GM23248 (cell line): ENCODE results near the gene URB2. TPM values are rescaled to one million over a fixed set of nuclear protein-coding genes. Genes with fewer than 3 reads are reported as not detected.

ENCODE experiments used
- DNase-seq: peaks from one replicate; pipeline ENCODE4 v3.0.0-alpha.2; 2015
- H2AFZ ChIP-seq: fragments of 200-600 bp; sonication (generic); 2 replicates; pipeline ENCODE4 v1.6.1; 2016; ENCODE audit warnings: antibody characterized with exemption
- H3F3A ChIP-seq: fragments of 200-600 bp; sonication (generic); 2 replicates; pipeline ENCODE4 v1.6.1; 2016; ENCODE audit warnings: mild to moderate bottlenecking, antibody characterized with exemption, mixed run types; ENCODE audit not compliant: insufficient read depth
- H3K27ac ChIP-seq: fragments of 200-600 bp; sonication (generic); 2 replicates; pipeline ENCODE4 v1.5.1; 2016; ENCODE audit warnings: mild to moderate bottlenecking
- H3K27me3 ChIP-seq: fragments of 200-600 bp; sonication (generic); replicated peaks from 2 replicates; pipeline ENCODE4 v1.6.1; 2016; ENCODE audit warnings: mild to moderate bottlenecking; ENCODE audit not compliant: insufficient read depth
- H3K36me3 ChIP-seq: fragments of 200-600 bp; sonication (generic); 2 replicates; pipeline ENCODE4 v1.6.1; 2016; ENCODE audit warnings: low read depth, mild to moderate bottlenecking
- H3K4me1 ChIP-seq: fragments of 200-600 bp; sonication (generic); 2 replicates; pipeline ENCODE4 v1.6.1; 2016; ENCODE audit warnings: mild to moderate bottlenecking; ENCODE audit not compliant: insufficient read depth
- H3K4me2 ChIP-seq: fragments of 200-600 bp; sonication (generic); one replicate; pipeline ENCODE4 v1.6.1; 2016; ENCODE audit warnings: mild to moderate bottlenecking; ENCODE audit not compliant: unreplicated experiment
- H3K4me3 ChIP-seq: fragments of 200-600 bp; sonication (generic); 2 replicates; pipeline ENCODE4 v1.5.1; 2016; ENCODE audit warnings: mild to moderate bottlenecking
- H3K79me2 ChIP-seq: fragments of 200-600 bp; sonication (generic); 2 replicates; pipeline ENCODE4 v1.6.1; 2016; ENCODE audit warnings: mild to moderate bottlenecking; ENCODE audit not compliant: insufficient read depth
- H3K9ac ChIP-seq: fragments of 200-600 bp; sonication (generic); 2 replicates; pipeline ENCODE4 v1.6.1; 2016; ENCODE audit warnings: mild to moderate bottlenecking
- H3K9me2 ChIP-seq: fragments of 200-600 bp; sonication (generic); 2 replicates; pipeline ENCODE4 v1.6.1; 2016; ENCODE audit warnings: mixed run types, mild to moderate bottlenecking, moderate library complexity; ENCODE audit not compliant: insufficient read depth
- H3K9me3 ChIP-seq: fragments of 200-600 bp; sonication (generic); one replicate; pipeline ENCODE4 v1.6.1; 2017; ENCODE audit warnings: low read depth
- H4K20me1 ChIP-seq: fragments of 200-600 bp; sonication (generic); 2 replicates; pipeline ENCODE4 v1.6.0; 2016; ENCODE audit not compliant: insufficient read depth
- EZH2 ChIP-seq: fragments of 200-600 bp; sonication (generic); IDR thresholded peaks from 2 replicates; pipeline ENCODE4 v1.6.1; 2018; ENCODE audit warnings: antibody characterized with exemption, mild to moderate bottlenecking; ENCODE audit not compliant: insufficient read depth, poor library complexity, severe bottlenecking
- EZH2phosphoT487 ChIP-seq: fragments of 200-600 bp; sonication (generic); IDR thresholded peaks from 2 replicates; pipeline ENCODE4 v1.6.1; 2018; ENCODE audit warnings: antibody characterized with exemption, moderate library complexity, mild to moderate bottlenecking, low read depth; ENCODE audit not compliant: insufficient read depth
- WGBS, 2 experiments: methylation state at CpG; one replicate each; pipeline ENCODE4 v1.1.6; 2015 to 2017; ENCODE audit warnings: low lambda C conversion rate in 2 of 2, low coverage in 1 of 2; ENCODE audit errors: missing lambda C conversion rate in 2 of 2; 5-methylcytosine and 5-hydroxymethylcytosine counted together
- in situ Hi-C: fragments of 300-500 bp; cut with MboI; formaldehyde crosslinking; loops from 2 replicates; pipeline ENCODE4 v1.15.0; 2020
- polyA plus RNA-seq: library from polyadenylated mRNA; unstranded; fragments of >200 nt; fragmentation: Nextera tagmentation; extraction: Ambion mirVana; gene quantifications from 2 replicates; pipeline ENCODE4 v1.2.1, GENCODE V29; 2016
- total RNA-seq: library from RNA; depleted of rRNA; stranded (reverse); fragments of >200 nt; shearing (Covaris generic); gene quantifications from 2 replicates; pipeline ENCODE4 v1.2.3, GENCODE V29; 2014

The URB2 gene
- total and polyA plus RNA-seq, 2 experiments from 2014 or later, result 3.3 to 6.3 TPM

- Histone ChIP-seq H4K20me1 (no peaks in the 10 kb centered on the region), H2AFZ (no peak overlapping the region), H3K9ac (no peak overlapping the region), H3K36me3 (peaks cover 69% of the 10 kb centered on the region), H3K4me1 (no peaks in the 10 kb centered on the region), H3K9me2 (no peaks in the 10 kb centered on the region), H3K4me2 (no peak overlapping the region), H3K79me2 (peaks cover 49% of the 10 kb centered on the region), H3K9me3 (no peaks in the 10 kb centered on the region), H3K27ac (no peak overlapping the region), H3K27me3 (no peaks in the 10 kb centered on the region), H3F3A (no peaks in the 10 kb centered on the region), H3K4me3 (no peak overlapping the region)
- in situ Hi-C loops, result no loop called here
- TF ChIP-seq EZH2phosphoT487 (no peak), EZH2 (no peak)
- DNase-seq, result no peak
- WGBS, 2 experiments, result 97 to 98% methylated on average over 2 of the region's 2 CpGs
Measured at GRCh38 chr1:229607370-229607769, 18.7 kb upstream of the URB2 start.

GRCh38 chr1:229608590-229608989 is 17.5 kb upstream of the URB2 start:
- H3K79me2 ChIP-seq, result peaks cover 55% of the 10 kb centered on the region
- no peaks in the 10 kb centered on the region for H3K4me1 ChIP-seq
- TF ChIP-seq EZH2 (no peak), EZH2phosphoT487 (no peak)
- DNase-seq, result no peak
- no peak overlapping the region for H3K27ac ChIP-seq
- no peaks in the 10 kb centered on the region for H3K9me3 ChIP-seq
- no peaks in the 10 kb centered on the region for H4K20me1 ChIP-seq
- no peaks in the 10 kb centered on the region for H3K9me2 ChIP-seq
- no peaks in the 10 kb centered on the region for H3F3A ChIP-seq
- no peak overlapping the region for H2AFZ ChIP-seq
- no peaks in the 10 kb centered on the region for H3K27me3 ChIP-seq
- H3K4me2 ChIP-seq, result no peak overlapping the region
- no peak overlapping the region for H3K4me3 ChIP-seq
- H3K9ac ChIP-seq, result no peak overlapping the region
- H3K36me3 ChIP-seq, result peaks cover 75% of the 10 kb centered on the region
- 100% methylated on average over 2 of the region's 2 CpGs for WGBS, 2 experiments
- in situ Hi-C loops, result no loop called here

GRCh38 chr1:229613938-229614337 is 12.1 kb upstream of the URB2 start:
- H3K4me1 ChIP-seq, result no peaks in the 10 kb centered on the region
- H3K27ac ChIP-seq, result no peak overlapping the region
- H2AFZ ChIP-seq, result no peak overlapping the region
- no peaks in the 10 kb centered on the region for H3F3A ChIP-seq
- H3K36me3 ChIP-seq, result peaks cover 37% of the 10 kb centered on the region
- no peaks in the 10 kb centered on the region for H3K27me3 ChIP-seq
- no peak overlapping the region for H3K9ac ChIP-seq
- in situ Hi-C loops, result no loop called here
- H3K4me2 ChIP-seq, result no peak overlapping the region
- H3K9me2 ChIP-seq, result no peaks in the 10 kb centered on the region
- H4K20me1 ChIP-seq, result no peaks in the 10 kb centered on the region; the same call in 1 of the 2 replicates
- H3K9me3 ChIP-seq, result no peaks in the 10 kb centered on the region
- TF ChIP-seq EZH2 (no peak), EZH2phosphoT487 (no peak)
- H3K4me3 ChIP-seq, result no peak overlapping the region
- DNase-seq, result no peak
- WGBS, 2 experiments, result 69 to 73% methylated on average over 5 of the region's 5 CpGs
- peaks cover 87% of the 10 kb centered on the region for H3K79me2 ChIP-seq

- peaks cover 87% of the 10 kb centered on the region for H3K79me2 ChIP-seq
- DNase-seq, result no peak
Measured at GRCh38 chr1:229614701-229615100, 11.3 kb upstream of the URB2 start.

More at GRCh38 chr1:229614701-229615100, 11.3 kb upstream of the URB2 start:
- in situ Hi-C loops, result no loop called here
- TF ChIP-seq EZH2phosphoT487 (no peak), EZH2 (no peak)
- Histone ChIP-seq H3K9me3 (no peaks in the 10 kb centered on the region), H3K9me2 (no peaks in the 10 kb centered on the region), H3K27me3 (no peaks in the 10 kb centered on the region), H3F3A (no peaks in the 10 kb centered on the region), H2AFZ (no peak overlapping the region), H3K4me3 (no peak overlapping the region), H3K4me1 (no peaks in the 10 kb centered on the region), H3K9ac (no peak overlapping the region), H3K36me3 (peaks cover 30% of the 10 kb centered on the region), H3K4me2 (no peak overlapping the region), H4K20me1 (no peaks in the 10 kb centered on the region; the same call in 1 of the 2 replicates), H3K27ac (no peak overlapping the region)
- 22 to 25% methylated on average over 2 of the region's 2 CpGs for WGBS, 2 experiments
